Medulla oblongata (tissue), 1 donor: ENCODE measurements around the gene POLG.
"Not testable (repeated sequence)": the region's sequence is repeated elsewhere in the genome, so short reads cannot be mapped to it uniquely, and the experiment has no call there.

ENCODE experiments used
- DNase-seq: peaks from one replicate; pipeline ENCODE4 v3.0.0-alpha.2; 2015; ENCODE audit errors: extremely low spot score

Gene POLG

GRCh38 chr15:89282631-89283030, 52.0 kb downstream of the POLG start:
- DNase-seq: no peak

GRCh38 chr15:89278307-89278706, 56.3 kb downstream of the POLG start:
- no peak for DNase-seq

- not testable (repeated sequence) for DNase-seq
Measured at GRCh38 chr15:89277281-89277680, 57.3 kb downstream of the POLG start.
